Mesodermal cell (in vitro differentiated cells): ENCODE data around the gene ATP1A1. TPM values are rescaled to one million over a fixed set of nuclear protein-coding genes. Genes with fewer than 3 reads are reported as not detected.
A peak's percentile ranks its signal among the peaks of the same experiment; 100 is the strongest.

ENCODE experiments used
- H3K27ac ChIP-seq: 2 replicates; pipeline ENCODE4 v1.7.0; 2013; ENCODE audit warnings: mild to moderate bottlenecking, low read depth, low read length, moderate library complexity; ENCODE audit not compliant: severe bottlenecking
- H3K36me3 ChIP-seq: 2 replicates; pipeline ENCODE4 v1.7.1; 2013; ENCODE audit warnings: mild to moderate bottlenecking, low read length, moderate library complexity; ENCODE audit not compliant: control insufficient read depth, insufficient read depth
- H3K4me1 ChIP-seq: one replicate; pipeline ENCODE4 v1.7.1; 2013; ENCODE audit warnings: mild to moderate bottlenecking, low read length; ENCODE audit not compliant: insufficient read depth, control insufficient read depth, poor library complexity, severe bottlenecking
- H3K4me3 ChIP-seq: 2 replicates; pipeline ENCODE4 v1.7.0; 2013; ENCODE audit warnings: low read length, control low read depth, mild to moderate bottlenecking; ENCODE audit not compliant: insufficient read depth, poor library complexity, severe bottlenecking; ENCODE audit errors: extremely low read depth
- H3K9me3 ChIP-seq: 2 replicates; pipeline ENCODE4 v1.7.1; 2013; ENCODE audit warnings: mild to moderate bottlenecking, low read length, moderate library complexity; ENCODE audit not compliant: control insufficient read depth
- WGBS, 2 experiments: methylation state at CpG; one replicate each; pipeline ENCODE4 v1.1.5; 2013; ENCODE audit warnings: missing lambda C conversion rate in 2 of 2; ENCODE audit not compliant: insufficient coverage in 2 of 2; 5-methylcytosine and 5-hydroxymethylcytosine counted together
- polyA plus RNA-seq, 2 experiments: library from polyadenylated mRNA; stranded (reverse); fragments of 50-300 nt; gene quantifications; one replicate each; pipeline ENCODE4 v1.2.3, GENCODE V29; 2013

The ATP1A1 gene
- 271 TPM for polyA plus RNA-seq (2013, experiment 1 of 2)
- 244 TPM for polyA plus RNA-seq (2013, experiment 2 of 2)

- peak within 1 kb of the TSS; percentile 95 for H3K27ac ChIP-seq
- H3K4me1 ChIP-seq, result peaks cover 23% of the 10 kb centered on the region
- no peaks in the 10 kb centered on the region for H3K9me3 ChIP-seq
- peak within 1 kb of the TSS; percentile 80 for H3K4me3 ChIP-seq
- 0 to 2% methylated on average over 60 to 62 of the region's 78 CpGs for WGBS, 2 experiments
- no peaks in the 10 kb centered on the region for H3K36me3 ChIP-seq
Measured at GRCh38 chr1:116372651-116373430, at the start of gene ATP1A1. Gene ATP1A1 (plus strand): TSS chr1:116373244. CDS start chr1:116373512, 268 bp downstream.

- H3K4me1 ChIP-seq, result no peaks in the 10 kb centered on the region
- H3K36me3 ChIP-seq, result no peaks in the 10 kb centered on the region
- WGBS, 2 experiments, result no CpG with 5 or more reads among the region's 2 CpGs
- H3K9me3 ChIP-seq, result no peaks in the 10 kb centered on the region
- no peak overlapping the region for H3K27ac ChIP-seq
- H3K4me3 ChIP-seq, result no peak overlapping the region
Measured at GRCh38 chr1:116323491-116323890, 49.6 kb upstream of the ATP1A1 start.

GRCh38 chr1:116324411-116324810 is 48.6 kb upstream of the ATP1A1 start:
- H3K27ac ChIP-seq, result no peak overlapping the region
- no peaks in the 10 kb centered on the region for H3K36me3 ChIP-seq
- WGBS, 2 experiments, result 79 to 83% methylated on average over 1 of the region's 3 CpGs
- no peak overlapping the region for H3K4me3 ChIP-seq
- no peaks in the 10 kb centered on the region for H3K4me1 ChIP-seq
- no peaks in the 10 kb centered on the region for H3K9me3 ChIP-seq

- 43 to 83% methylated on average over 1 of the region's 2 CpGs for WGBS, 2 experiments
- Histone ChIP-seq H3K36me3 (no peaks in the 10 kb centered on the region), H3K4me1 (no peaks in the 10 kb centered on the region), H3K27ac (no peak overlapping the region), H3K4me3 (no peak overlapping the region), H3K9me3 (no peaks in the 10 kb centered on the region)
Measured at GRCh38 chr1:116325104-116325503, 47.9 kb upstream of the ATP1A1 start.

- Histone ChIP-seq H3K36me3 (no peaks in the 10 kb centered on the region), H3K27ac (no peak overlapping the region), H3K4me3 (no peak overlapping the region), H3K9me3 (no peaks in the 10 kb centered on the region), H3K4me1 (no peaks in the 10 kb centered on the region)
- WGBS, 2 experiments, result 82 to 95% methylated on average over 2 of the region's 2 CpGs
Measured at GRCh38 chr1:116325922-116326321, 47.1 kb upstream of the ATP1A1 start.

- Histone ChIP-seq H3K36me3 (no peaks in the 10 kb centered on the region), H3K4me1 (no peaks in the 10 kb centered on the region), H3K9me3 (no peaks in the 10 kb centered on the region), H3K4me3 (no peak overlapping the region), H3K27ac (no peak overlapping the region)
- 80 to 100% methylated on average over 1 of the region's 1 CpG for WGBS, 2 experiments
Measured at GRCh38 chr1:116326486-116326885, 46.6 kb upstream of the ATP1A1 start.

- Histone ChIP-seq H3K9me3 (no peaks in the 10 kb centered on the region), H3K4me3 (no peak overlapping the region), H3K4me1 (no peaks in the 10 kb centered on the region), H3K36me3 (no peaks in the 10 kb centered on the region), H3K27ac (no peak overlapping the region)
- 83 to 93% methylated on average over 1 to 2 of the region's 2 CpGs for WGBS, 2 experiments
Measured at GRCh38 chr1:116328671-116329070, 44.4 kb upstream of the ATP1A1 start.

- Histone ChIP-seq H3K27ac (no peak overlapping the region), H3K4me3 (no peak overlapping the region), H3K9me3 (no peaks in the 10 kb centered on the region), H3K4me1 (peaks cover 10% of the 10 kb centered on the region), H3K36me3 (no peaks in the 10 kb centered on the region)
- 90 to 91% methylated on average over 6 of the region's 9 CpGs for WGBS, 2 experiments
Measured at GRCh38 chr1:116329524-116330341, 43.3 kb upstream of the ATP1A1 start.

GRCh38 chr1:116330342-116330652 is 42.7 kb upstream of the ATP1A1 start:
- Histone ChIP-seq H3K4me3 (no peak overlapping the region), H3K27ac (no peak overlapping the region), H3K36me3 (no peaks in the 10 kb centered on the region), H3K4me1 (peaks cover 15% of the 10 kb centered on the region), H3K9me3 (no peaks in the 10 kb centered on the region)
- WGBS, 2 experiments, result 93 to 100% methylated on average over 2 to 3 of the region's 4 CpGs

GRCh38 chr1:116330846-116331245 is 42.2 kb upstream of the ATP1A1 start:
- H3K27ac ChIP-seq, result no peak overlapping the region
- H3K36me3 ChIP-seq, result no peaks in the 10 kb centered on the region
- H3K4me3 ChIP-seq, result no peak overlapping the region
- H3K4me1 ChIP-seq, result peaks cover 16% of the 10 kb centered on the region
- no peaks in the 10 kb centered on the region for H3K9me3 ChIP-seq

- WGBS, 2 experiments, result 87 to 100% methylated on average over 2 to 3 of the region's 3 CpGs
- H3K4me3 ChIP-seq, result no peak overlapping the region
- no peaks in the 10 kb centered on the region for H3K9me3 ChIP-seq
- H3K27ac ChIP-seq, result no peak overlapping the region
- H3K4me1 ChIP-seq, result peaks cover 16% of the 10 kb centered on the region
- no peaks in the 10 kb centered on the region for H3K36me3 ChIP-seq
Measured at GRCh38 chr1:116331523-116331922, 41.5 kb upstream of the ATP1A1 start.
